ENCODE measurements around the gene ZNF532.
"Not testable (repeated sequence)": the region's sequence is repeated elsewhere in the genome, so short reads cannot be mapped to it uniquely, and the experiment has no call there.

The ZNF532 gene

DNA sequence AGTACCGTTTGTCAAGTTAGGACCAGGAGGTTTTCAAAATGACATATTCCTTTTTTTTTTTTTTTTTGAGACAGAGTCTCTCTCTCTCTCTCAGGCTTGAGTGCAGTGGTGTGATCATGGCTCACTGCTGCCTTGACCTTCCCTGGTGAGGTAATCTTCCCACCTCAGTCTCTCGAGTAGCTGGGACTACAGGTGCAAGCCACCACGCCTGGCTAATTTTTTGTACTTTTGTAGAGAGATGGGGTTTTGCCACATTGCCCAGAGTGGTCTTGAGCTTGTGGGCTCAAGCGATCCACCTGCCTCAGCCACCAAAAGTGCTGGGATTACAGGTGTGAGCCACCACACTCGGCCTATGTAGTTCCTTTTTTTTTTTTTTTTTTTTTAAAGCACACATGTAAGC lies 147.1 kb downstream of the ZNF532 start:
- FAIRE-seq, result no peak

DNA sequence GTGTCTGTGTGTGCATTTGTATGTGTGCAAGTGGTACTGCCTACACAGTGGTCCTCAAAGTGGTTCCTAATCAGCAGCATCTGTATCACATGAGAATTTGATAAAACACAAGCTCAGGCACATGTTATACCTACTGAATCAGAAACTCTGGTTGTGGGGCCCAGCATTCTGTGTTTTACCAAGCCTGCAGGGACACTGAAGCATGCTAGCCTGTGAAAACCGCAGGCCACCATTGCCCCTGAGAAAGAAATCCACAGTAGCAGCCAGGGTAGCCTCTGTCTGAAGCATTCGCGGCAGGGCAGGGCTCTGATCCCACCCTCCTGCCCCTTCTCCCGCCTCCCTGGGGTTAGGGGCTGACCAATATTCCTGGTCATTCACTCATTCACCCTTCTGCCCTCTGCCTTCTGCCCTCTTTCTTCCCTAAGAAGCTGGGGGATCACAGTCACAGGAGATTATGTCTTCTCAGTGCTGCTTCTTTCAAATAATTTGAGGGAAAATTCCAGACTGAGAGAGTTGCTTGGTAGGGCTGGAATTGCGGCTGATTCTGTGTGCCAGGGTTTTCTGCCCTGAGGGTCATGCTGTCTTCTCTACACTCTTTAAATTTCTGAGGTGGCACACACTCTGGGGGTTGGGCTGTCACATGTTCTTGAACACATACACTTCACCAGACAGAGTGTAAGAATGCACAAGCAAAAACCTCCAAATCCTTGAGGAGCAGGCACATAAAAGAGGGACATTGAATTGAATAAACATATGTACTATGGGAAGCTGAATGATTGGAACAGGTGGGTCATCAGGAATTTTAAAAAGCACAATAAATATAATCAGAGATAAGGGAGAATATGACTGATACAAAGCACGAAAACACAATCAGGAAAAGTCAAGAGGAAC lies 148.4 kb downstream of the ZNF532 start:
- no peak for FAIRE-seq

DNA sequence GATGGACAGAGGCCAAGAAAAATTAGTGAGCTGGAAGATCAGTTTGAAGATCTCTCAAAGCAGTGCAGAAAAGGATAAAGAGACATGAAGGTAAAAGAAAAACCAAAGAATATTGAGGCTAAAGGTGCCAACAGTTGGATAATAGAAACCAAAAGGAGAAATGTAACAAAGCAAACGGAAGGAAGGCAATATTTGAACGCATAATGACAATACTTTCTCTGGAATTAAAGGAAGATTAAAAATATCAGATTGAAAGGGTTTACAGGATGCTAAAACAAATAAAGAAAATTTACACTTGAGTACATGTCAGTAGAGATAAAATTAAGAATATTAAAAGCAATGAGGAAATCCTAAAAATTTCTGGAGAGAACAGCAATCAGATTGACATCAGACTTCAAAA lies 149.1 kb downstream of the ZNF532 start:
- no peak for FAIRE-seq

DNA sequence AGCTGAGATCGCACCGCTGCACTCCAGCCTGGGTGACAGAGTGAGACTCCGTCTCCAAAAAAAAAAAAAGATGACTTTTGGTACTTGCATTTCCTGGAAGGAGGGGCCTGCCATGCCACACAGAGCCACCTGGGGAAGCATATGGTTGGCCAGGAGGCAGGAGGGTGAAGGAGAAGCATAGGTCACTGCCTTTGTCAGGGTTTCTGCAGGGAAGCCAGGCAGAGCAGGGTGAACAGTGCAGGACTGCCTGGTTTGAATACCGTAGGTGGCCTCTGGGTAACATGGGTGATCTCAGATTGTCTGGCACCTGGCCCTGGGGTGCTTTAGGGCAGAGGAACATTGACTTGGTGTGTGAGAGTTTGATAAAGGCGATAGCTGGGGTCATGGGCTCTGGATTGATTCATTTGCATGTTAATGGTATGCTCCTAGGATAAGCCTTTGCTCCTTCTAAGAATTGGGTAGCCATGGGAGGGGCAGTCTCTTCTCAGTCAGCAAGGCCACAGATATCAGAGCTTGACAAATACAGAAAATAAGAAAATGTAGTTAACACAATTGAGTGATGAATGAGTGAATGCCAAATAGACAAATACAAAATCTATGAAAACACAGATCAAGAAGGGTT lies 151.0 kb downstream of the ZNF532 start:
- no peak for FAIRE-seq

DNA sequence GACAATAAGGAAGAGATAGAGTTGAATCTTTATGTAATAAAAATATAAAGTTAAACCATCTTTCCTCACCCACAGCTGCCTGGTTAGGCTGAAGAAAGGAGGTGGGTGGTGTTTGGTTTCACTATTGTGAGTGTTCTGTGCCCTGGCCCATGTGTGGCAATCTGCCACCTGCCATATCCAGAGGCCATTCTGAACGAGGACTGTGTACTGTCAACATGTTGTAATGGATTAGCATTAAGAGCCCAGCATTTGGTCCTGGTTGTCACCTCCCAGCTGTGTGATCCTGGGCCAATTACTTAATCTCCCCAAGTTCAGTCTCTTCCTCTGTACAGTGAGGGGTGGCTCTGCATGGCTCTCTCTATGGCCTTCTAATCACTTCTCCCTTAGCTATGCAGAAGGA lies 156.8 kb downstream of the ZNF532 start:
- no peak for FAIRE-seq

- no peak for FAIRE-seq
Measured at GRCh38 chr18:59022167-59022945, 157.7 kb downstream of the ZNF532 start.

- no peak for FAIRE-seq
Measured at GRCh38 chr18:59024829-59025228, 160.2 kb downstream of the ZNF532 start.

- not testable (repeated sequence) for FAIRE-seq
Measured at GRCh38 chr18:59025532-59025931, 160.9 kb downstream of the ZNF532 start.

- no peak for FAIRE-seq
Measured at GRCh38 chr18:59026364-59026763, 161.7 kb downstream of the ZNF532 start.

- FAIRE-seq, result no peak
Measured at GRCh38 chr18:59026831-59027410, 162.2 kb downstream of the ZNF532 start.

- FAIRE-seq, result no peak
Measured at GRCh38 chr18:59029663-59030429, 165.2 kb downstream of the ZNF532 start.

- FAIRE-seq, result no peak
Measured at GRCh38 chr18:59032308-59032707, 167.6 kb downstream of the ZNF532 start.

DNA sequence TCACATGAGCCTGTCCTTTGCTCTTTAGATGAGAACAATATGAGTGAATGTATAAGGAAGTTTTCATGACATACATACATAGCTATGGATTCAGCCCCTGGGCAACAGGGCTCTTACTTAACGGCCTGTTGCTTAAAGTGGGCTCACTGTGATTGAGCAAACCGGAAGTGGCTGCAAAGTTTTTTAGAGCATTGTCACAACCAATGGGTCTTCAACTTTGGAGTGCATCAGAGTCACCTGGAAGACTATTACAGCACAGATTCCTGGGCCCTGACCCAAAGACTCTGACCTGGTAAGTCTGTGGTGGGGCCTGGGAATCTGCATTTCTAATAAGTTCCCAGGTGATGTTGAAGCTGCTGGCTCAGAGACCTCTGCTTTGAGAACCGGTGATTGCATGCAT lies 168.7 kb downstream of the ZNF532 start:
- FAIRE-seq, result no peak

DNA sequence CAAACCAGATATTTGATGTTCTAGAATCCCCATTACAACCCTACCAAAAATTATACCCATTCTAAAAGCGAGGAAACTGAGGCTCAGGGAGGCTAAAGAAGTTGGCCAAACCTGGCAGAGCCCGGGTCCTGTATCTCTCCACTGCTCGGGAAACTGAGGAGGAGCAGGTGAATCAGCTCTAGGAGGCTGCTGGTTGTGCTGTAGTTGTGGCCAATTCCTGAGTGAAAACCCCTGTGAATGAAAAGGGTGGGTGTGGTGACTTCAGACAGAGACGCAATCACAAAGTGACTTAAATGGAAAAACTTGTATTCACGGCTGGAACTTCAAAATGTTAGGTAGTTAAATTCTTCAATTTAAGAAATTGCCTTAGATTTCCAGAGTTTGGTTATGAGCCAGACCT lies 169.3 kb downstream of the ZNF532 start:
- FAIRE-seq, result no peak

GRCh38 chr18:59035591-59035990 lies 170.9 kb downstream of the ZNF532 start:
- no peak for FAIRE-seq
